WTC11 (cell line): ENCODE data around the gene ERCC5. TPM values are rescaled to one million over a fixed set of nuclear protein-coding genes. Genes with fewer than 3 reads are reported as not detected.

Experiments
- ATAC-seq: fragments of 200-7000 bp; cut with Tn5 transposase; 2 replicates; pipeline ENCODE4 v1.10.0; 2021; ENCODE audit warnings: mild to moderate bottlenecking, moderate library complexity
- CTCF ChIA-PET: fragments of 300-600 bp; sonication (Branson Sonifier 250); formaldehyde crosslinking; loops from one replicate; lab custom pipeline; 2021; ENCODE audit warnings: antibody characterized with exemption; lab: Charles Lee
- POLR2A ChIA-PET: fragments of 350-600 bp; sonication (Branson Sonifier 250); formaldehyde crosslinking; loops from one replicate; lab custom pipeline; 2021; ENCODE audit warnings: antibody characterized with exemption; lab: Charles Lee
- DNase-seq: peaks from one replicate; pipeline ENCODE4 v3.0.0; 2021; ENCODE audit warnings: low spot score
- H3K27ac Mint-ChIP-seq: 2 replicates; pipeline ENCODE4 v1.8.0; 2021; ENCODE audit warnings: mixed read lengths
- H3K27me3 Mint-ChIP-seq: 2 replicates; pipeline ENCODE4 v1.8.0; 2021; ENCODE audit warnings: low read depth, mild to moderate bottlenecking, moderate library complexity, mixed read lengths
- H3K36me3 Mint-ChIP-seq: 2 replicates; pipeline ENCODE4 v1.8.0; 2021; ENCODE audit warnings: mixed read lengths
- H3K4me1 Mint-ChIP-seq: 2 replicates; pipeline ENCODE4 v1.8.0; 2022; ENCODE audit warnings: mixed read lengths
- H3K4me3 Mint-ChIP-seq: 2 replicates; pipeline ENCODE4 v1.8.0; 2021; ENCODE audit warnings: mild to moderate bottlenecking, moderate library complexity, mixed read lengths
- H3K9me3 Mint-ChIP-seq: 2 replicates; pipeline ENCODE4 v1.8.0; 2021; ENCODE audit warnings: mixed read lengths
- ARID4B ChIP-seq: sonication (generic); formaldehyde crosslinking; IDR thresholded peaks from 2 replicates; pipeline ENCODE4 v1.8.0; 2023; ENCODE audit warnings: missing genetic modification reagents, mild to moderate bottlenecking, borderline replicate concordance
- ATF1 ChIP-seq: sonication (generic); formaldehyde crosslinking; IDR thresholded peaks from 2 replicates; pipeline ENCODE4 v1.8.1; 2023; ENCODE audit warnings: mild to moderate bottlenecking, moderate library complexity, missing genetic modification reagents
- E2F4 ChIP-seq: sonication (generic); formaldehyde crosslinking; IDR thresholded peaks from 2 replicates; pipeline ENCODE4 v1.8.1; 2022; ENCODE audit warnings: low read depth, mild to moderate bottlenecking, moderate library complexity, missing genetic modification reagents, borderline replicate concordance
- ESRRA ChIP-seq: sonication (generic); formaldehyde crosslinking; IDR thresholded peaks from 2 replicates; pipeline ENCODE4 v1.8.1; 2022; ENCODE audit warnings: mild to moderate bottlenecking, missing genetic modification reagents, borderline replicate concordance
- FOXK1 ChIP-seq: sonication (generic); formaldehyde crosslinking; IDR thresholded peaks from 2 replicates; pipeline ENCODE4 v1.8.0; 2022; ENCODE audit warnings: mild to moderate bottlenecking, moderate library complexity, missing genetic modification reagents
- KAT7 ChIP-seq: sonication (generic); formaldehyde crosslinking; IDR thresholded peaks from 2 replicates; pipeline ENCODE4 v1.8.1; 2023; ENCODE audit warnings: missing genetic modification reagents, mild to moderate bottlenecking, borderline replicate concordance
- MLX ChIP-seq: sonication (generic); formaldehyde crosslinking; IDR thresholded peaks from 2 replicates; pipeline ENCODE4 v1.8.1; 2023; ENCODE audit warnings: mild to moderate bottlenecking, missing genetic modification reagents, moderate library complexity
- NR1H2 ChIP-seq: sonication (generic); formaldehyde crosslinking; IDR thresholded peaks from 2 replicates; pipeline ENCODE4 v1.9.0; 2021; ENCODE audit warnings: mild to moderate bottlenecking, moderate library complexity, missing genetic modification reagents
- NR3C1 ChIP-seq: sonication (generic); formaldehyde crosslinking; conservative IDR thresholded peaks from 2 replicates; pipeline ENCODE4 v1.8.1; 2023; ENCODE audit warnings: low read depth, mild to moderate bottlenecking, missing genetic modification reagents
- PRRX2 ChIP-seq: fragments of 250-450 bp; sonication (Bioruptor Pico); IDR thresholded peaks from 2 replicates; pipeline ENCODE4 v1.8.0; 2021; ENCODE audit warnings: mild to moderate bottlenecking
- ZNF121 ChIP-seq: sonication (generic); formaldehyde crosslinking; IDR thresholded peaks from 2 replicates; pipeline ENCODE4 v1.8.0; 2023; ENCODE audit warnings: missing genetic modification reagents
- total RNA-seq: library from RNA; stranded (reverse); gene quantifications from 3 replicates; pipeline ENCODE4 v1.2.3, GENCODE V29; 2021
- TF ChIP-seq, protein P1 (sequence below): sonication (generic); formaldehyde crosslinking; IDR thresholded peaks from 2 replicates; pipeline ENCODE4 v1.8.1; 2023; ENCODE audit warnings: mild to moderate bottlenecking, missing genetic modification reagents
- TF ChIP-seq, protein P2 (sequence below): sonication (generic); formaldehyde crosslinking; IDR thresholded peaks from 2 replicates; pipeline ENCODE4 v1.8.1; 2023; ENCODE audit warnings: mild to moderate bottlenecking, missing genetic modification reagents
- TF ChIP-seq, protein P3 (sequence below): sonication (generic); formaldehyde crosslinking; IDR thresholded peaks from 2 replicates; pipeline ENCODE4 v1.8.0; 2022; ENCODE audit warnings: missing genetic modification reagents
- TF ChIP-seq, protein P4 (sequence below): sonication (generic); formaldehyde crosslinking; conservative IDR thresholded peaks from 2 replicates; pipeline ENCODE4 v1.8.1; 2023; ENCODE audit warnings: mild to moderate bottlenecking, low read depth, missing genetic modification reagents, moderate library complexity
- TF ChIP-seq, protein P5 (sequence below): fragments of 250-450 bp; sonication (Bioruptor Pico); conservative IDR thresholded peaks from 2 replicates; pipeline ENCODE4 v1.9.0; 2021; ENCODE audit warnings: mild to moderate bottlenecking

ERCC5 gene
- total RNA-seq, 1 experiment from 2014 or later, result 26.5 TPM

DNA sequence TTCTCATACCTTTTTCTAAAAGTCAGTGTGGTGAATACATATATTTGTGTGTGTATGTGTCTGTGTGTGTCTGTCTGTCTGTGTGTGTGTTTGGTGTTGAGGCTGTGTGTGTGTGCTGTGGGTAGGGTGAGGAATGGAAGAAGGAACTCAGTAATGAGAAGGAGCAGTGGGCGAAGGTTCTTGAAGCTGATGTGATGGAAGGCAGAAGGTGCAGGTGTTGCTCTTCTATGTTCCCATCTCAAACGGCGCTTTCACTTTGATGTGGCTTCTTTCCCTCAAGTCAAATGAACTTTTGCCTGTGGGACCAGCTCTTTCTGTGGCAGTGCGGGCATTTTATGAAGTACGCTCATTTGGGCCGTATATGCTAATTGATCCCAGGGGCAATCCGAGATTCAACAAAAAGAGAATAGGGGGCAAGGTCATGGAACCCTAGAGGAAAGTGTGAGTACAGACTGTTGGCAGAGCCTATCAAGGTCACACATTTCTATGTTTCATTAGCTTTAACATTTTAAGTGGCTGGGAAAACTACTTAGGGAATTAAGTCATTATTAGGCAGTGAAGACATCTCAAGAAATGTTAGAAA lies 31.7 kb upstream of the ERCC5 start (continued):
- TF ChIP-seq, protein P1, sequence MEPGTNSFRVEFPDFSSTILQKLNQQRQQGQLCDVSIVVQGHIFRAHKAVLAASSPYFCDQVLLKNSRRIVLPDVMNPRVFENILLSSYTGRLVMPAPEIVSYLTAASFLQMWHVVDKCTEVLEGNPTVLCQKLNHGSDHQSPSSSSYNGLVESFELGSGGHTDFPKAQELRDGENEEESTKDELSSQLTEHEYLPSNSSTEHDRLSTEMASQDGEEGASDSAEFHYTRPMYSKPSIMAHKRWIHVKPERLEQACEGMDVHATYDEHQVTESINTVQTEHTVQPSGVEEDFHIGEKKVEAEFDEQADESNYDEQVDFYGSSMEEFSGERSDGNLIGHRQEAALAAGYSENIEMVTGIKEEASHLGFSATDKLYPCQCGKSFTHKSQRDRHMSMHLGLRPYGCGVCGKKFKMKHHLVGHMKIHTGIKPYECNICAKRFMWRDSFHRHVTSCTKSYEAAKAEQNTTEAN, result no peak
- TF ChIP-seq NR1H2 (no peak), KAT7 (CRISPR knock-in tag) (no peak), FOXK1 (CRISPR knock-in tag) (no peak)
- TF ChIP-seq, protein P2, sequence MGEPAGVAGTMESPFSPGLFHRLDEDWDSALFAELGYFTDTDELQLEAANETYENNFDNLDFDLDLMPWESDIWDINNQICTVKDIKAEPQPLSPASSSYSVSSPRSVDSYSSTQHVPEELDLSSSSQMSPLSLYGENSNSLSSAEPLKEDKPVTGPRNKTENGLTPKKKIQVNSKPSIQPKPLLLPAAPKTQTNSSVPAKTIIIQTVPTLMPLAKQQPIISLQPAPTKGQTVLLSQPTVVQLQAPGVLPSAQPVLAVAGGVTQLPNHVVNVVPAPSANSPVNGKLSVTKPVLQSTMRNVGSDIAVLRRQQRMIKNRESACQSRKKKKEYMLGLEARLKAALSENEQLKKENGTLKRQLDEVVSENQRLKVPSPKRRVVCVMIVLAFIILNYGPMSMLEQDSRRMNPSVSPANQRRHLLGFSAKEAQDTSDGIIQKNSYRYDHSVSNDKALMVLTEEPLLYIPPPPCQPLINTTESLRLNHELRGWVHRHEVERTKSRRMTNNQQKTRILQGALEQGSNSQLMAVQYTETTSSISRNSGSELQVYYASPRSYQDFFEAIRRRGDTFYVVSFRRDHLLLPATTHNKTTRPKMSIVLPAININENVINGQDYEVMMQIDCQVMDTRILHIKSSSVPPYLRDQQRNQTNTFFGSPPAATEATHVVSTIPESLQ, result no peak

- peaks cover 15% of the 10 kb centered on the region for H3K36me3 Mint-ChIP-seq
- no peaks in the 10 kb centered on the region for H3K27me3 Mint-ChIP-seq
- peaks cover 13% of the 10 kb centered on the region for H3K9me3 Mint-ChIP-seq
- ATAC-seq (no peak), DNase-seq (no peak)
- peaks cover 3% of the 10 kb centered on the region; the same call in 1 of the 2 replicates for H3K4me1 Mint-ChIP-seq
- H3K4me3 Mint-ChIP-seq, result no peak overlapping the region
- ChIA-PET CTCF (interaction anchor here (1.0 kb wide), 2 partner anchors 14 to 56 kb away, joined by 3 read pairs; no protein-coding TSS in a partner anchor), POLR2A (no interaction called here)
- no peak overlapping the region for H3K27ac Mint-ChIP-seq
- TF ChIP-seq ATF1 (CRISPR knock-in tag) (no peak), MLX (CRISPR knock-in tag) (no peak), PRRX2 (no peak), ZNF121 (CRISPR knock-in tag) (no peak), E2F4 (no peak), NR3C1 (CRISPR knock-in tag) (no peak), ESRRA (CRISPR knock-in tag) (no peak), ARID4B (CRISPR knock-in tag) (no peak)
- TF ChIP-seq, protein P3, sequence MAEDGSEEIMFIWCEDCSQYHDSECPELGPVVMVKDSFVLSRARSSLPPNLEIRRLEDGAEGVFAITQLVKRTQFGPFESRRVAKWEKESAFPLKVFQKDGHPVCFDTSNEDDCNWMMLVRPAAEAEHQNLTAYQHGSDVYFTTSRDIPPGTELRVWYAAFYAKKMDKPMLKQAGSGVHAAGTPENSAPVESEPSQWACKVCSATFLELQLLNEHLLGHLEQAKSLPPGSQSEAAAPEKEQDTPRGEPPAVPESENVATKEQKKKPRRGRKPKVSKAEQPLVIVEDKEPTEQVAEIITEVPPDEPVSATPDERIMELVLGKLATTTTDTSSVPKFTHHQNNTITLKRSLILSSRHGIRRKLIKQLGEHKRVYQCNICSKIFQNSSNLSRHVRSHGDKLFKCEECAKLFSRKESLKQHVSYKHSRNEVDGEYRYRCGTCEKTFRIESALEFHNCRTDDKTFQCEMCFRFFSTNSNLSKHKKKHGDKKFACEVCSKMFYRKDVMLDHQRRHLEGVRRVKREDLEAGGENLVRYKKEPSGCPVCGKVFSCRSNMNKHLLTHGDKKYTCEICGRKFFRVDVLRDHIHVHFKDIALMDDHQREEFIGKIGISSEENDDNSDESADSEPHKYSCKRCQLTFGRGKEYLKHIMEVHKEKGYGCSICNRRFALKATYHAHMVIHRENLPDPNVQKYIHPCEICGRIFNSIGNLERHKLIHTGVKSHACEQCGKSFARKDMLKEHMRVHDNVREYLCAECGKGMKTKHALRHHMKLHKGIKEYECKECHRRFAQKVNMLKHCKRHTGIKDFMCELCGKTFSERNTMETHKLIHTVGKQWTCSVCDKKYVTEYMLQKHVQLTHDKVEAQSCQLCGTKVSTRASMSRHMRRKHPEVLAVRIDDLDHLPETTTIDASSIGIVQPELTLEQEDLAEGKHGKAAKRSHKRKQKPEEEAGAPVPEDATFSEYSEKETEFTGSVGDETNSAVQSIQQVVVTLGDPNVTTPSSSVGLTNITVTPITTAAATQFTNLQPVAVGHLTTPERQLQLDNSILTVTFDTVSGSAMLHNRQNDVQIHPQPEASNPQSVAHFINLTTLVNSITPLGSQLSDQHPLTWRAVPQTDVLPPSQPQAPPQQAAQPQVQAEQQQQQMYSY (CRISPR knock-in tag), result no peak
- TF ChIP-seq, protein P4, sequence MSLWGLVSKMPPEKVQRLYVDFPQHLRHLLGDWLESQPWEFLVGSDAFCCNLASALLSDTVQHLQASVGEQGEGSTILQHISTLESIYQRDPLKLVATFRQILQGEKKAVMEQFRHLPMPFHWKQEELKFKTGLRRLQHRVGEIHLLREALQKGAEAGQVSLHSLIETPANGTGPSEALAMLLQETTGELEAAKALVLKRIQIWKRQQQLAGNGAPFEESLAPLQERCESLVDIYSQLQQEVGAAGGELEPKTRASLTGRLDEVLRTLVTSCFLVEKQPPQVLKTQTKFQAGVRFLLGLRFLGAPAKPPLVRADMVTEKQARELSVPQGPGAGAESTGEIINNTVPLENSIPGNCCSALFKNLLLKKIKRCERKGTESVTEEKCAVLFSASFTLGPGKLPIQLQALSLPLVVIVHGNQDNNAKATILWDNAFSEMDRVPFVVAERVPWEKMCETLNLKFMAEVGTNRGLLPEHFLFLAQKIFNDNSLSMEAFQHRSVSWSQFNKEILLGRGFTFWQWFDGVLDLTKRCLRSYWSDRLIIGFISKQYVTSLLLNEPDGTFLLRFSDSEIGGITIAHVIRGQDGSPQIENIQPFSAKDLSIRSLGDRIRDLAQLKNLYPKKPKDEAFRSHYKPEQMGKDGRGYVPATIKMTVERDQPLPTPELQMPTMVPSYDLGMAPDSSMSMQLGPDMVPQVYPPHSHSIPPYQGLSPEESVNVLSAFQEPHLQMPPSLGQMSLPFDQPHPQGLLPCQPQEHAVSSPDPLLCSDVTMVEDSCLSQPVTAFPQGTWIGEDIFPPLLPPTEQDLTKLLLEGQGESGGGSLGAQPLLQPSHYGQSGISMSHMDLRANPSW (CRISPR knock-in tag), result no peak
- TF ChIP-seq, protein P5, sequence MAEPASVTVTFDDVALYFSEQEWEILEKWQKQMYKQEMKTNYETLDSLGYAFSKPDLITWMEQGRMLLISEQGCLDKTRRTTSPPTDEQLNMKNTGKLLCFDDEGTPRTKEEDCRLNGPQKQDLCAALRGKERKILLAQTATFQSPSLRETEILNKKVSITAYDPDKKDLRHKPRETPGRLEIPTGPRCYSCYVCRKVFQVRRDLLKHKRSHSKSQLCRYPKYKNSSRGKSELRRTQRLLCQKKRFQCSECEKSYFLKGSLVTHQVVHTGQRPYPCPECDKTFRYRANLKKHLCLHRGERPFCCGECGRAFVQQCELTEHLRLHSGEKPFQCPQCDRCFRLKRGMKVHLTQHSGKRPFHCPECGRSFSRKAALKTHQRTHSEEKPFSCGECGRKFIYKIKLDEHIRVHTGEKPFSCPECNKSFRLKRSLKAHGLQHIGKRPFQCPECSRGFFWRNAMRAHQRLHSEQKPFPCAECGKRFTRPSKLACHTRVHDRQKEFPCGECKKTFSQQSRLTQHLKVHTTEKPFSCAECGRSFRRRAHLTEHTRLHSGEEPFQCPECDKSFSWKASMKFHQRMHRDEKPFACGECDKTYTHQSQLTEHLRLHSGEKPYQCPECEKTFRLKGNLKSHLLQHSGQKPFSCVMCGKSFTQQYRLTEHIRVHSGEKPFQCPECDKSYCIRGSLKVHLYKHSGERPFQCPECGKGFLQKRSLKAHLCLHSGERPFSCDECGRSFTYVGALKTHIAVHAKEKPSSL, result no peak
Measured at GRCh38 chr13:102814793-102815192, 31.0 kb upstream of the ERCC5 start.
